Uterus (tissue), 4 donors: ENCODE results near the gene ATXN3L. TPM values are rescaled to one million over a fixed set of nuclear protein-coding genes. Genes with fewer than 3 reads are reported as not detected.
"Not testable (repeated sequence)": the region's sequence is repeated elsewhere in the genome, so short reads cannot be mapped to it uniquely, and the experiment has no call there.

ENCODE experiments used
- DNase-seq, 2 donors: peaks; one replicate each; pipeline ENCODE4 v3.0.0-alpha.2; 2019 to 2020
- H3K27ac ChIP-seq, 2 donors: fragments of 200-600 bp; sonication (generic); 1 replicate in 1 of 2; 2 replicates in 1 of 2; pipeline ENCODE4 v1.5.1; 2016 to 2018
- H3K27me3 ChIP-seq, 2 donors: fragments of 200-600 bp; sonication (generic); one replicate each; pipeline ENCODE4 v1.5.1; 2018 to 2019; ENCODE audit warnings: control low read depth in 1 of 2
- H3K36me3 ChIP-seq, 2 donors: fragments of 200-600 bp; sonication (generic); one replicate each; pipeline ENCODE4 v1.5.1; 2019; ENCODE audit warnings: control low read depth in 1 of 2
- H3K4me1 ChIP-seq, 2 donors: fragments of 200-600 bp; sonication (generic); one replicate each; pipeline ENCODE4 v1.5.1; 2018 to 2019; ENCODE audit warnings: control low read depth in 1 of 2
- H3K4me3 ChIP-seq, 2 donors: fragments of 200-600 bp; sonication (generic); 1 replicate in 1 of 2; 2 replicates in 1 of 2; pipeline ENCODE4 v1.5.1; 2018 to 2019; ENCODE audit warnings: mild to moderate bottlenecking in 1 of 2
- H3K9me3 ChIP-seq, 2 donors: fragments of 200-600 bp; sonication (generic); one replicate each; pipeline ENCODE4 v1.5.1; 2019; ENCODE audit warnings: control low read depth in 1 of 2
- CTCF ChIP-seq, 4 experiments: fragments of 200-600 bp in 2 of 4; fragments of 450-650 bp in 2 of 4; sonication (generic) in 2 of 4; IDR thresholded peaks; one replicate each; pipeline ENCODE4 v1.5.1; 2016 to 2019; ENCODE audit warnings: antibody characterized with exemption in 4 of 4, mild to moderate bottlenecking in 2 of 4, moderate library complexity in 1 of 4
- POLR2A ChIP-seq, 2 donors: fragments of 450-650 bp; IDR thresholded peaks; one replicate each; pipeline ENCODE4 v1.6.1; 2016; ENCODE audit warnings: antibody characterized with exemption in 2 of 2, mild to moderate bottlenecking in 1 of 2, moderate library complexity in 1 of 2
- intact Hi-C: fragments of 100-400 bp; cut with DNase I; formaldehyde crosslinking; loops from one replicate; pipeline ENCODE4 v1.15.1; 2023; ENCODE audit warnings: low total_unique reads
- total RNA-seq, 4 donors: library from RNA; depleted of rRNA in 3 of 4; stranded (reverse); fragments of >200 nt in 3 of 4; gene quantifications; one replicate each; pipeline versions ENCODE4 v1.1.0 to v1.2.4, GENCODE V29; 2014 to 2023
- donor health status: DM: yes; HTN: yes; CAD: no.

Gene ATXN3L
- total RNA-seq, 4 donors from 2014 or later: not detected

DNA sequence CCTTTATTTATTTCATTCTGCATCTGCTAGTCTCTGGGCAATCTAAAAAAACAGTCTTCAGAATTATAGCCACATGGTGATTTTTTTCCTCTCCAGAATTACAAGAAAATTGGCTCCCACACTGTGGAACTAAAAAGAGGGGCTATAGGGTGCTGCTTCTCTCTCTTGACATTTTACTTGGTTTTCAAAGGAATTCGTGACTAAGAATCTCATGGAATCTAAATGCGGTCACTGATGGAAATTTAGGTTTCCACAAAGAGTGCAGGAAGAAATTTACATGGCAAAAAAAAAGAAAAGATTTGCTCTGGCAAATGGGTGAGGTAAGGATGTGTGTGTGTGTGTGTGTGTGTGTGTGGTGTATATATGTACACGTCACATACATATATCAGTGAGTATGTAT is 10.2 kb downstream of the ATXN3L start:
- no peak for DNase-seq
- TF ChIP-seq POLR2A (IDR thresholded peaks at IDR 0.05) (no peak), CTCF (IDR thresholded peaks at IDR 0.05) (no peak)

DNA sequence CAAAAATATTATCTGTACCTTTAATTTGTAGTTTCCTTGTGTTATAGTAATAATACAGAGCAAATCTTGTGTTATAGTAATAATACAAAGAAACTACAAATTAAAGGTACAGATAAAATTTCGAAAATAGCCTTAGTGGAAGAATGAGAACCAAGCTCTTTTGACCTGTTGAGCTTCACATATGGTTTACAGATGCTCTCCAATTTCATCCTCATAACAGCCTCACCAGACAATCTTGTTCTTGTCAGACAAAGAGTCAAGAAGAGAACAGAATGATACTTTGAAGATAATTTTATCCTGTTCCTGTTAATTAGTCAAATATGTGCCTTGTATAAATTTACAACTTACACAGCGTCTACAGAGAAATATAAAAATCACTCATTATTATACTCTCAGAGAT is 12.8 kb downstream of the ATXN3L start:
- DNase-seq: no peak
- intact Hi-C loops: no loop called here
- H3K4me3 ChIP-seq: no peak overlapping the region

More for the DNA sequence above, 10.2 kb downstream of the ATXN3L start:
- Histone ChIP-seq H3K4me3 (no peak overlapping the region), H3K36me3 (no peaks in the 10 kb centered on the region), H3K27ac (no peak overlapping the region), H3K27me3 (no peaks in the 10 kb centered on the region), H3K9me3 (no peaks in the 10 kb centered on the region), H3K4me1 (no peaks in the 10 kb centered on the region)
- intact Hi-C loops: no loop called here

DNA sequence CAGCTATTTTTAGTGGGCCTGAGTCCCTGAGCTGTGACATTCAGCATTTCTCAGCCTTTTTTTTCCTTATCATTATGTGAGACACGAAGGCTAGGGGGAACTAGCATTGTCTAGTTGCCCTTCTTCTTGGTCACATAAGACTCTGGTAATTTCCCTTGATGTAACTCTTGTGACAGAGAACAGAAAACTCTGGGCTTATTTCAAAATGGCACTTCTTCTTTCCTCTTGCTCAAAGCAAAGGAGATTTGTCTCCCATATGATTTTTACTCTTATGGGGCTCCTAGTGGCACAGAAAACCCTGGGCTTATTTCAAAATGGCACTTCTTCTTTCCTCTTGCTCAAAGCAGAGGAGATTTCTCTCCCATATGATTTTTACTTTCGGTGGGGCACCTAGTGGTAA is 14.7 kb downstream of the ATXN3L start:
- TF ChIP-seq POLR2A (IDR thresholded peaks at IDR 0.05) (no peak), CTCF (IDR thresholded peaks at IDR 0.05) (no peak)
- H3K4me3 ChIP-seq: no peak overlapping the region
- no peak overlapping the region for H3K27ac ChIP-seq
- H3K36me3 ChIP-seq: no peaks in the 10 kb centered on the region
- no peaks in the 10 kb centered on the region for H3K27me3 ChIP-seq
- no peaks in the 10 kb centered on the region for H3K9me3 ChIP-seq
- intact Hi-C loops: no loop called here
- H3K4me1 ChIP-seq: no peaks in the 10 kb centered on the region
- no peak for DNase-seq

More for the DNA sequence above, 12.8 kb downstream of the ATXN3L start:
- TF ChIP-seq CTCF (IDR thresholded peaks at IDR 0.05): no peak
- no peak for TF ChIP-seq POLR2A (IDR thresholded peaks at IDR 0.05)
- Histone ChIP-seq H3K27me3 (no peaks in the 10 kb centered on the region), H3K27ac (no peak overlapping the region), H3K36me3 (no peaks in the 10 kb centered on the region), H3K9me3 (no peaks in the 10 kb centered on the region), H3K4me1 (no peaks in the 10 kb centered on the region)

- Histone ChIP-seq H3K27me3 (no peaks in the 10 kb centered on the region), H3K36me3 (no peaks in the 10 kb centered on the region), H3K4me1 (no peaks in the 10 kb centered on the region), H3K4me3 (no peak overlapping the region), H3K27ac (no peak overlapping the region), H3K9me3 (no peaks in the 10 kb centered on the region)
- intact Hi-C loops: no loop called here
- no peak for TF ChIP-seq POLR2A (IDR thresholded peaks at IDR 0.05)
- DNase-seq: no peak
Observed at GRCh38 chrX:13304052-13304451, 15.8 kb downstream of the ATXN3L start.

- H3K27ac ChIP-seq, intact Hi-C loops, H3K9me3 ChIP-seq, H3K4me1 ChIP-seq, DNase-seq, H3K4me3 ChIP-seq, H3K36me3 ChIP-seq, H3K27me3 ChIP-seq: not testable (repeated sequence)
Observed at GRCh38 chrX:13303248-13303647, 16.6 kb downstream of the ATXN3L start.

DNA sequence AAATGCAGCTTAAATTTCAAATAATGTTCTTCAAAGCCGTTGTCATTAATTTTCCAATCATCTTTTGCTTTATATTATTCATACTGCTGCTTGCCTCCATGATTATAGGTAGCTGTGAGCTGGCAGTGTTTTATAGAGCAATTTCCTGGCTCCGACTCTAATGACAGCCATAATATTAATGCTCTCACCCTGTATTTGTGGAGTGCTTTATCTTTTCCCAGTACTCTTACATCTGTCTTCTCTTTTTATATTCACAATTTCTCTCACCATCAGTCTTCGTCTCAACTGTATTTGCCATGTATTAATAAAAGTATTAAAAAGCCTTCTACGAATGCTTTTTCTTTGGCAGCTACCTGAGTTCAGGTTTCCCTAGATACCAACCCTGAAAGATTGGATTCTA is 21.0 kb downstream of the ATXN3L start:
- H3K4me3 ChIP-seq: no peak overlapping the region
- no peak for TF ChIP-seq POLR2A (IDR thresholded peaks at IDR 0.05)
- no peak for TF ChIP-seq CTCF (IDR thresholded peaks at IDR 0.05)
- no peaks in the 10 kb centered on the region for H3K9me3 ChIP-seq
- no peak for DNase-seq
- H3K27ac ChIP-seq: no peak overlapping the region
- no peaks in the 10 kb centered on the region for H3K36me3 ChIP-seq
- intact Hi-C loops: no loop called here
- no peaks in the 10 kb centered on the region for H3K27me3 ChIP-seq
- H3K4me1 ChIP-seq: no peaks in the 10 kb centered on the region
